Left colon (tissue), 2 donors: Measurements from ENCODE around the gene CLDN6. TPM values are rescaled to one million over a fixed set of nuclear protein-coding genes. Genes with fewer than 3 reads are reported as not detected.

ENCODE experiments used
- ATAC-seq: fragments of 200-7000 bp; cut with Tn5 transposase; one replicate; pipeline ENCODE4 v1.9.1; 2020; ENCODE audit warnings: mild to moderate bottlenecking, moderate library complexity
- DNase-seq, 2 donors: peaks; one replicate each; pipeline ENCODE4 v3.0.0-alpha.2; 2020
- intact Hi-C, 2 donors: fragments of 100-400 bp; cut with DNase I in 1 of 2; cut with micrococcal nuclease in 1 of 2; formaldehyde crosslinking; loops; one replicate each; pipeline versions ENCODE4 v1.11.2 to v1.14.0; 2022; cut with DNase I, micrococcal nuclease
- total RNA-seq, 2 donors: library from RNA; stranded (reverse); fragmentation: NEBNext Ultra II Directional; extraction: Animal tissue kit (Norgen Biotek cat#: 25700); gene quantifications; one replicate each; pipeline ENCODE4 v1.2.1, GENCODE V29; 2021
- donor health status: DM: no; HTN: no; CAD: no.
- donor health status: DM: yes; HTN: yes; CAD: no.

CLDN6 gene
- total RNA-seq, 2 donors from 2014 or later = not detected

GRCh38 chr16:2967721-2968161 lies 50.2 kb downstream of the CLDN6 start:
- DNase-seq (no peak), ATAC-seq (no peak)
- intact Hi-C loops = no loop called here

- intact Hi-C loops = no loop called here
- ATAC-seq = no peak
- no peak for DNase-seq
These were observed 50.8 kb downstream of the CLDN6 start for GRCh38 chr16:2967211-2967631.

- DNase-seq (peak in 1 of 2 donors; percentile 46), ATAC-seq (peak; percentile 1)
- intact Hi-C loops = no loop called here
These were observed 51.2 kb downstream of the CLDN6 start for GRCh38 chr16:2966808-2967191.

- intact Hi-C loops = no loop called here
- DNase-seq (no peak), ATAC-seq (no peak)
These were observed 51.8 kb downstream of the CLDN6 start for GRCh38 chr16:2966043-2966807.

Other genes starting within 250 kb of the CLDN6 start
- gene ELOB, start 240.9 kb downstream of the CLDN6 start, total RNA-seq = 100 to 1,000 TPM; 209 to 336 TPM
- gene PRSS33, start 230.6 kb downstream of the CLDN6 start, total RNA-seq = not detected
- gene PRSS41, start 219.7 kb downstream of the CLDN6 start, total RNA-seq = not detected
- gene PRSS21, start 200.9 kb downstream of the CLDN6 start, total RNA-seq = 1 to 10 TPM; 1.7 to 6.4 TPM
- gene ZG16B, start 187.9 kb downstream of the CLDN6 start, total RNA-seq = 10 to 100 TPM; 40.9 to 50.0 TPM
- 10 to 100 TPM in 1 of 2 donors, under 1 TPM in 1; 0.78 to 12.9 TPM for gene PRSS22, start 160.0 kb downstream of the CLDN6 start, total RNA-seq
- 10 to 100 TPM; 20.7 to 30.8 TPM for gene FLYWCH2, start 135.0 kb downstream of the CLDN6 start, total RNA-seq
- gene FLYWCH1, start 106.3 kb downstream of the CLDN6 start, total RNA-seq = 10 to 100 TPM; 23.0 to 27.3 TPM
- 1 to 10 TPM in 1 of 2 donors, under 1 TPM in 1; 0.89 to 1.1 TPM for gene KREMEN2, start 53.9 kb downstream of the CLDN6 start, total RNA-seq
- gene PAQR4, start 48.8 kb downstream of the CLDN6 start, total RNA-seq = 10 to 100 TPM in 1 of 2 donors, 1 to 10 TPM in 1; 8.7 to 12.7 TPM
- 10 to 100 TPM in 1 of 2 donors, 1 to 10 TPM in 1; 4.4 to 12.6 TPM for gene PKMYT1, start 37.7 kb downstream of the CLDN6 start, total RNA-seq
- under 1 TPM; 0.40 to 0.42 TPM for gene CLDN9, start 5.3 kb downstream of the CLDN6 start, total RNA-seq
- 10 to 100 TPM; 10.5 to 19.3 TPM for gene TNFRSF12A, start 2.2 kb upstream of the CLDN6 start, total RNA-seq
- 10 to 100 TPM; 26.6 to 31.4 TPM for gene HCFC1R1, start 5.8 kb upstream of the CLDN6 start, total RNA-seq
- gene THOC6, start 5.9 kb upstream of the CLDN6 start, total RNA-seq = 10 to 100 TPM; 18.8 to 19.3 TPM
- 100 to 1,000 TPM in 1 of 2 donors, 10 to 100 TPM in 1; 91.8 to 107 TPM for gene BICDL2, start 18.8 kb upstream of the CLDN6 start, total RNA-seq
- gene MMP25, start 28.4 kb upstream of the CLDN6 start, total RNA-seq = 1 to 10 TPM in 1 of 2 donors, under 1 TPM in 1; 0.70 to 1.1 TPM
- gene IL32, start 47.5 kb upstream of the CLDN6 start, total RNA-seq = 100 to 1,000 TPM; 265 to 865 TPM
- gene ZSCAN10, start 81.1 kb upstream of the CLDN6 start, total RNA-seq = not detected
- 1 to 10 TPM; 8.2 to 9.6 TPM for gene ZNF205, start 94.4 kb upstream of the CLDN6 start, total RNA-seq
- 10 to 100 TPM; 12.3 to 13.8 TPM for gene ZNF213, start 116.8 kb upstream of the CLDN6 start, total RNA-seq
- not detected for gene OR1F1, start 170.0 kb upstream of the CLDN6 start, total RNA-seq
- 1 to 10 TPM; 6.0 to 6.1 TPM for gene ZNF200, start 217.0 kb upstream of the CLDN6 start, total RNA-seq
- gene MEFV, start 238.4 kb upstream of the CLDN6 start, total RNA-seq = under 1 TPM; 0.37 to 0.67 TPM